SK-N-SH treated with all-trans-retinoic acid at 6 μM for 48 hours (cell line): ENCODE data around the gene BRF1.

Experiments used
- ATAC-seq: fragments of 200-7000 bp; cut with Tn5 transposase; 3 replicates; pipeline ENCODE4 v1.9.1; 2020; ENCODE audit warnings: mild to moderate bottlenecking, moderate library complexity
- ARNTL ChIP-seq: fragments of 450-650 bp; formaldehyde crosslinking; IDR thresholded peaks from 2 replicates; pipeline ENCODE4 v1.5.0; 2020; ENCODE audit warnings: low read depth, mild to moderate bottlenecking, moderate library complexity, borderline replicate concordance
- BACH2 ChIP-seq: fragments of 250-450 bp; sonication (Bioruptor Pico); IDR thresholded peaks from 2 replicates; pipeline ENCODE4 v1.9.0; 2021; ENCODE audit warnings: mild to moderate bottlenecking, borderline replicate concordance
- CREB5 ChIP-seq: fragments of 250-450 bp; sonication (Bioruptor Pico); IDR thresholded peaks from 2 replicates; pipeline ENCODE4 v1.5.1; 2020; ENCODE audit warnings: low read depth, mild to moderate bottlenecking, moderate library complexity
- CSDC2 ChIP-seq: fragments of 250-450 bp; sonication (Bioruptor Pico); IDR thresholded peaks from 2 replicates; pipeline ENCODE4 v1.5.0; 2020; ENCODE audit warnings: mild to moderate bottlenecking, moderate library complexity
- CSRNP3 ChIP-seq: fragments of 250-450 bp; sonication (Bioruptor Pico); IDR thresholded peaks from 2 replicates; pipeline ENCODE4 v1.5.1; 2021; ENCODE audit warnings: mild to moderate bottlenecking, moderate library complexity
- ESRRG ChIP-seq: fragments of 250-450 bp; sonication (Bioruptor Pico); IDR thresholded peaks from 2 replicates; pipeline ENCODE4 v1.6.1; 2021; ENCODE audit warnings: mild to moderate bottlenecking
- GLIS3 ChIP-seq: fragments of 250-450 bp; sonication (Bioruptor Pico); IDR thresholded peaks from 2 replicates; pipeline ENCODE4 v1.5.0; 2020; ENCODE audit warnings: mild to moderate bottlenecking, moderate library complexity
- ISL1 ChIP-seq: fragments of 250-450 bp; sonication (Bioruptor Pico); IDR thresholded peaks from 2 replicates; pipeline ENCODE4 v2.1.2; 2022; ENCODE audit warnings: mild to moderate bottlenecking, moderate library complexity
- OSR1 ChIP-seq: fragments of 250-450 bp; sonication (Bioruptor Pico); IDR thresholded peaks from 2 replicates; pipeline ENCODE4 v1.8.0; 2022; ENCODE audit warnings: moderate library complexity, mild to moderate bottlenecking, inconsistent platforms
- PATZ1 ChIP-seq: fragments of 250-450 bp; sonication (Bioruptor Pico); IDR thresholded peaks from 2 replicates; pipeline ENCODE4 v1.8.0; 2020; ENCODE audit warnings: mild to moderate bottlenecking, moderate library complexity, borderline replicate concordance
- POU6F1 ChIP-seq: fragments of 250-450 bp; sonication (Bioruptor Pico); IDR thresholded peaks from 2 replicates; pipeline ENCODE4 v1.8.0; 2021; ENCODE audit warnings: low read depth, mild to moderate bottlenecking, moderate library complexity, borderline replicate concordance
- PPARA ChIP-seq: fragments of 250-450 bp; sonication (Bioruptor Pico); IDR thresholded peaks from 2 replicates; pipeline ENCODE4 v1.5.0; 2020; ENCODE audit warnings: mild to moderate bottlenecking, borderline replicate concordance
- RARB ChIP-seq: fragments of 250-450 bp; sonication (Bioruptor Pico); IDR thresholded peaks from 2 replicates; pipeline ENCODE4 v1.8.0; 2021; ENCODE audit warnings: mild to moderate bottlenecking, moderate library complexity
- SNAI2 ChIP-seq: fragments of 250-450 bp; sonication (Bioruptor Pico); IDR thresholded peaks from 2 replicates; pipeline ENCODE4 v1.5.0; 2020; ENCODE audit warnings: mild to moderate bottlenecking, moderate library complexity
- TCF4 ChIP-seq: fragments of 250-450 bp; sonication (Bioruptor Pico); IDR thresholded peaks from 2 replicates; pipeline ENCODE4 v1.8.0; 2021; ENCODE audit warnings: mild to moderate bottlenecking, moderate library complexity, borderline replicate concordance
- TOX ChIP-seq: fragments of 250-450 bp; sonication (Bioruptor Pico); IDR thresholded peaks from 2 replicates; pipeline ENCODE4 v1.8.0; 2021; ENCODE audit warnings: mild to moderate bottlenecking, moderate library complexity, borderline replicate concordance
- TSHZ2 ChIP-seq: fragments of 250-450 bp; sonication (Bioruptor Pico); IDR thresholded peaks from 2 replicates; pipeline ENCODE4 v1.5.0; 2020; ENCODE audit warnings: mild to moderate bottlenecking, moderate library complexity
- ZC3H10 ChIP-seq: fragments of 250-450 bp; sonication (Bioruptor Pico); IDR thresholded peaks from 2 replicates; pipeline ENCODE4 v1.5.1; 2021; ENCODE audit warnings: mild to moderate bottlenecking, moderate library complexity
- ZFP3 ChIP-seq: fragments of 250-450 bp; sonication (Bioruptor Pico); IDR thresholded peaks from 2 replicates; pipeline ENCODE4 v1.5.0; 2020; ENCODE audit warnings: mild to moderate bottlenecking, moderate library complexity
- ZFP30 ChIP-seq: fragments of 450-650 bp; formaldehyde crosslinking; IDR thresholded peaks from 2 replicates; pipeline ENCODE4 v1.5.0; 2022; ENCODE audit warnings: mild to moderate bottlenecking, moderate library complexity
- ZNF565 ChIP-seq: fragments of 450-650 bp; formaldehyde crosslinking; conservative IDR thresholded peaks from 2 replicates; pipeline ENCODE4 v1.5.0; 2020; ENCODE audit warnings: low read depth, mild to moderate bottlenecking, moderate library complexity
- ZNF8 ChIP-seq: fragments of 450-650 bp; formaldehyde crosslinking; IDR thresholded peaks from 2 replicates; pipeline ENCODE4 v1.5.0; 2020; ENCODE audit warnings: mild to moderate bottlenecking, moderate library complexity

Gene BRF1

GRCh38 chr14:105325716-105326567, 25.1 kb upstream of the BRF1 start:
- no peak for ATAC-seq
- TF ChIP-seq TCF4 = no peak
- TF ChIP-seq GLIS3 (CRISPR knock-in tag) = no peak
- TF ChIP-seq TSHZ2 (CRISPR knock-in tag) = no peak
- no peak for TF ChIP-seq CREB5 (CRISPR knock-in tag)

GRCh38 chr14:105325303-105325702, 24.5 kb upstream of the BRF1 start:
- TF ChIP-seq ZFP3 (CRISPR knock-in tag) (no peak), ZFP30 (CRISPR knock-in tag) (no peak), ISL1 (CRISPR knock-in tag) (no peak), CSRNP3 (no peak), RARB (CRISPR knock-in tag) (no peak), SNAI2 (CRISPR knock-in tag) (no peak), CSDC2 (CRISPR knock-in tag) (no peak), CREB5 (CRISPR knock-in tag) (no peak), ZC3H10 (CRISPR knock-in tag) (no peak), OSR1 (no peak), TOX (CRISPR knock-in tag) (no peak), ARNTL (no peak), BACH2 (CRISPR knock-in tag) (no peak), ZNF8 (CRISPR knock-in tag) (no peak), GLIS3 (CRISPR knock-in tag) (no peak)
- ATAC-seq = no peak

- TF ChIP-seq ZNF565 (CRISPR knock-in tag) (no peak), POU6F1 (no peak), ISL1 (CRISPR knock-in tag) (no peak), TCF4 (no peak), ZFP3 (CRISPR knock-in tag) (no peak), TOX (CRISPR knock-in tag) (no peak), PATZ1 (no peak), PPARA (CRISPR knock-in tag) (no peak), ESRRG (CRISPR knock-in tag) (no peak)
Observed at GRCh38 chr14:105324871-105325270, 24.1 kb upstream of the BRF1 start.

More at GRCh38 chr14:105324871-105325270, 24.1 kb upstream of the BRF1 start:
- no peak for ATAC-seq
